IgD-negative memory B cell (primary cell): Measurements from ENCODE around the gene NOS1AP. TPM values are rescaled to one million over a fixed set of nuclear protein-coding genes. Genes with fewer than 3 reads are reported as not detected.

Experiments used
- H3K27ac Mint-ChIP-seq, 3 donors: one replicate each; pipeline ENCODE4 v1.8.0; 2020 to 2022; ENCODE audit warnings: mild to moderate bottlenecking in 3 of 3, mixed read lengths in 3 of 3, moderate library complexity in 1 of 3
- H3K27me3 Mint-ChIP-seq: one replicate; pipeline ENCODE4 v1.8.0; 2021; ENCODE audit warnings: mixed read lengths
- H3K36me3 Mint-ChIP-seq: one replicate; pipeline ENCODE4 v1.8.0; 2020; ENCODE audit warnings: mild to moderate bottlenecking, mixed read lengths
- H3K4me1 Mint-ChIP-seq, 3 donors: one replicate each; pipeline ENCODE4 v1.8.0; 2020 to 2022; ENCODE audit warnings: mixed read lengths in 3 of 3, mild to moderate bottlenecking in 1 of 3
- H3K4me3 Mint-ChIP-seq, 4 donors: one replicate each; pipeline ENCODE4 v1.8.0; 2020 to 2022; ENCODE audit warnings: mild to moderate bottlenecking in 4 of 4, mixed read lengths in 4 of 4, moderate library complexity in 3 of 4
- H3K9me3 Mint-ChIP-seq, 3 donors: one replicate each; pipeline ENCODE4 v1.8.0; 2020 to 2021; ENCODE audit warnings: mixed read lengths in 3 of 3, mild to moderate bottlenecking in 1 of 3
- polyA plus RNA-seq: library from polyadenylated mRNA; unstranded; fragments of 300-500 nt; fragmentation: Illumina TruSeq; gene quantifications from one replicate; pipeline ENCODE4 v1.2.3, GENCODE V29; 2021

Gene NOS1AP
- not detected for polyA plus RNA-seq

DNA sequence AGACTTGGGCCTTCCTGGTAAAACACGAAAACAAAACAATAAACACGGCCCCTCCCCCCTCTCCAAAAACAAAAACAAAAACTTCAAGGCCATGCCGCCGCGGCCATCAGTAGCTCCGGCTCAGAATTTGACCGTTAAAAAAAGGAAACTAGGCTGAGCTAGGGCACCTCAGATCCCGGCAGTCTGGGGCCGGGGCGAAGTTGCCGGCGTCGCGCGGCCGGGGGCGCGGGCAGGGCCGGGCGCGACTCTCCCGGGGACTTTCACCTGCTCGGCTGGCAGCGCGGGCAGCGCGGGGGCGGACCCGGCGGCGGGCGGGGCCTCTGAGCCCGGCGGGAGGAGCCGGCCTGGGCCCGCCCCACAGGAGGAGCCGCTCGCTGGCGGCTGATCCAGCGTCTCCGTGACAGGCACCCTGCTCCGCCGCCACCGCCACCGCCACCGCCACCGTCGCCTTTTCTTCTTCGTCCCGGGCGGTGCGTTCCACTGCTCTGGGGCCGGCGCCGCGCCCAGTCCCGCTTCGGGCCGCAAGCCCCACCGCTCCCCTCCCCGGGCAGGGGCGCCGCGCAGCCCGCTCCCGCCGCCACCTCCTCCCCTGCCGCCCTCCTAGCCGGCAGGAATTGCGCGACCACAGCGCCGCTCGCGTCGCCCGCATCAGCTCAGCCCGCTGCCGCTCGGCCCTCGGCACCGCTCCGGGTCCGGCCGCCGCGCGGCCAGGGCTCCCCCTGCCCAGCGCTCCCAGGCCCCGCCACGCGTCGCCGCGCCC is at the start of gene NOS1AP:
NOS1AP (plus strand) TSS at position 358 of the 760 bp plus-strand sequence. CDS start 487 bp downstream, outside the sequence.
- peak within 1 kb of the TSS; percentile 84 to 93 (median 88) for H3K4me3 Mint-ChIP-seq
- H3K9me3 Mint-ChIP-seq, result no peaks in the 10 kb centered on the region
- H3K4me1 Mint-ChIP-seq, result peaks cover 0 to 11% (median 8%) of the 10 kb centered on the region in 3 donors
- peaks cover 64% of the 10 kb centered on the region for H3K27me3 Mint-ChIP-seq
- H3K36me3 Mint-ChIP-seq, result no peaks in the 10 kb centered on the region
- no peak within 1 kb of the TSS for H3K27ac Mint-ChIP-seq

GRCh38 chr1:162020150-162020549 is 49.3 kb upstream of the NOS1AP start:
- Mint-ChIP-seq H3K4me3 (peak overlapping the region in 1 of 4 donors; percentile 57), H3K4me1 (peaks cover 4 to 7% (median 6%) of the 10 kb centered on the region in 3 donors), H3K9me3 (no peaks in the 10 kb centered on the region), H3K36me3 (peaks cover 2% of the 10 kb centered on the region), H3K27ac (no peak overlapping the region), H3K27me3 (peaks cover 29% of the 10 kb centered on the region)

- H3K27me3 Mint-ChIP-seq, result peaks cover 33% of the 10 kb centered on the region
- H3K36me3 Mint-ChIP-seq, result peaks cover 2% of the 10 kb centered on the region
- H3K4me3 Mint-ChIP-seq, result peak overlapping the region in 1 of 4 donors; percentile 57
- peaks cover 4 to 7% (median 6%) of the 10 kb centered on the region in 3 donors for H3K4me1 Mint-ChIP-seq
- no peaks in the 10 kb centered on the region for H3K9me3 Mint-ChIP-seq
- H3K27ac Mint-ChIP-seq, result no peak overlapping the region
Measured at GRCh38 chr1:162021124-162021523, 48.4 kb upstream of the NOS1AP start.

DNA sequence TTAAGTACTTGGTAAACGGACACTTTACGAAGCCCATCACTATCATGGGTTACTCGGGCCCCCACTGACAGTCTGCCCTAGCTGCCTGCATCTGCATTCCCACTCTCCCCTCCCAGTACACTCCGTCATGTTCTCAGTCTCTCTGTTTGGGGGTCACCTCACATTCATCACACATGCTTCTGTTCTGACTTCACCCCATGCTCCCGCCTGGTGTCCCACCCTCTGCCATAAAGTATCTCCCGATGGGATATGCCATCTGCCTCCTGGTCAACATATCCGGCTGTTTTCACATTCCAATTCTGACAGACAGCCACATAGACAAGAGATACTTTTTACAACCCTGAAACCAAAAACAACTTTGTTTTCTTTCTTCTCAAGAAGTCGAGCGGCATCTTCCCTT is 46.9 kb upstream of the NOS1AP start:
- peaks cover 2% of the 10 kb centered on the region for H3K36me3 Mint-ChIP-seq
- H3K27ac Mint-ChIP-seq, result no peak overlapping the region
- peaks cover 4 to 7% (median 6%) of the 10 kb centered on the region in 3 donors for H3K4me1 Mint-ChIP-seq
- H3K27me3 Mint-ChIP-seq, result peaks cover 36% of the 10 kb centered on the region
- peaks cover 0 to 3% (median 0%) of the 10 kb centered on the region in 3 donors for H3K9me3 Mint-ChIP-seq
- peak overlapping the region in 3 of 4 donors; percentile 35 to 95 (median 79) for H3K4me3 Mint-ChIP-seq

GRCh38 chr1:162023181-162023546 is 46.3 kb upstream of the NOS1AP start:
- peak overlapping the region; percentile 77 to 95 (median 86) for H3K4me3 Mint-ChIP-seq
- H3K9me3 Mint-ChIP-seq, result peaks cover 0 to 3% (median 0%) of the 10 kb centered on the region in 3 donors
- H3K27ac Mint-ChIP-seq, result peak overlapping the region in 1 of 3 donors; percentile 53
- peaks cover 2% of the 10 kb centered on the region for H3K36me3 Mint-ChIP-seq
- peaks cover 37% of the 10 kb centered on the region for H3K27me3 Mint-ChIP-seq
- peaks cover 4 to 7% (median 6%) of the 10 kb centered on the region in 3 donors for H3K4me1 Mint-ChIP-seq

GRCh38 chr1:162023547-162024501 is 45.7 kb upstream of the NOS1AP start, which contains the start of gene OLFML2B:
OLFML2B (minus strand) TSS chr1:162023869; CDS start chr1:162023430, 439 bp downstream.
- peaks cover 40% of the 10 kb centered on the region for H3K27me3 Mint-ChIP-seq
- peak within 1 kb of the TSS; percentile 77 to 95 (median 86) for H3K4me3 Mint-ChIP-seq
- peaks cover 6 to 7% (median 6%) of the 10 kb centered on the region in 3 donors for H3K4me1 Mint-ChIP-seq
- peaks cover 0 to 3% (median 0%) of the 10 kb centered on the region in 3 donors for H3K9me3 Mint-ChIP-seq
- H3K27ac Mint-ChIP-seq, result peak within 1 kb of the TSS in 1 of 3 donors; percentile 53
- H3K36me3 Mint-ChIP-seq, result peaks cover 2% of the 10 kb centered on the region

DNA sequence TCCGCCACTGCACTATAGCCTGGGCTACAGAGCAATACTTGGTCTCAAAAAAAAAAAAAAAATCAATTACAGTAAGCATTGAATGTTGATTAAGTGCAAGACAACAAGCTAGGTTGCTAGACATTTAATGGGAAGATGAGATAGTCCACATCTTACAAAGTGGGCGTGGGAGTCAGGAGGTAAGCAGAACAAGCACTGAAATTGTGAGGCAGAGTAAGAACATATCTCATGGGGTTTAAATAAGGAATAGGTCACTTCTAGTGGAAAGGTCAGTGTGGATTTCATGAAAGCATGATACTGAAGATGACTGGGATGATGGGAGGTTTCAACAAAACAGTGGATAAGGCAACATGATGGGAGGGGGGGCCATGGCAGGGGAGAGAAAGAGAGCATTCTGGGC is 44.0 kb upstream of the NOS1AP start:
- Mint-ChIP-seq H3K4me3 (no peak overlapping the region), H3K27ac (no peak overlapping the region), H3K9me3 (peaks cover 0 to 3% (median 0%) of the 10 kb centered on the region in 3 donors), H3K36me3 (peaks cover 2% of the 10 kb centered on the region), H3K27me3 (peaks cover 40% of the 10 kb centered on the region), H3K4me1 (peaks cover 6 to 7% (median 6%) of the 10 kb centered on the region in 3 donors)

GRCh38 chr1:162026881-162027280 is 42.6 kb upstream of the NOS1AP start:
- Mint-ChIP-seq H3K9me3 (peaks cover 0 to 3% (median 0%) of the 10 kb centered on the region in 3 donors), H3K4me3 (no peak overlapping the region), H3K4me1 (peaks cover 6 to 7% (median 6%) of the 10 kb centered on the region in 3 donors), H3K27ac (no peak overlapping the region), H3K36me3 (peaks cover 2% of the 10 kb centered on the region), H3K27me3 (peaks cover 35% of the 10 kb centered on the region)

- Mint-ChIP-seq H3K27ac (no peak overlapping the region), H3K4me3 (peak overlapping the region in 1 of 4 donors; percentile 46), H3K27me3 (peaks cover 26% of the 10 kb centered on the region), H3K36me3 (no peaks in the 10 kb centered on the region), H3K9me3 (peaks cover 0 to 3% (median 0%) of the 10 kb centered on the region in 3 donors), H3K4me1 (peaks cover 4 to 7% (median 4%) of the 10 kb centered on the region in 3 donors)
Measured at GRCh38 chr1:162028726-162029125, 40.8 kb upstream of the NOS1AP start.

- Mint-ChIP-seq H3K27me3 (peaks cover 27% of the 10 kb centered on the region), H3K27ac (no peak overlapping the region), H3K36me3 (no peaks in the 10 kb centered on the region)
Measured at GRCh38 chr1:162029157-162029556, 40.3 kb upstream of the NOS1AP start.

GRCh38 chr1:162030759-162031280 is 38.7 kb upstream of the NOS1AP start:
- no peaks in the 10 kb centered on the region for H3K36me3 Mint-ChIP-seq
- H3K27me3 Mint-ChIP-seq, result peaks cover 24% of the 10 kb centered on the region
- H3K4me1 Mint-ChIP-seq, result peaks cover 0 to 2% (median 0%) of the 10 kb centered on the region in 3 donors
- no peak overlapping the region for H3K27ac Mint-ChIP-seq
- H3K4me3 Mint-ChIP-seq, result no peak overlapping the region
- peaks cover 0 to 3% (median 0%) of the 10 kb centered on the region in 3 donors for H3K9me3 Mint-ChIP-seq

More at GRCh38 chr1:162029157-162029556, 40.3 kb upstream of the NOS1AP start:
- Mint-ChIP-seq H3K4me3 (peak overlapping the region in 1 of 4 donors; percentile 46), H3K9me3 (peaks cover 0 to 3% (median 0%) of the 10 kb centered on the region in 3 donors), H3K4me1 (peaks cover 4 to 5% (median 4%) of the 10 kb centered on the region in 3 donors)

DNA sequence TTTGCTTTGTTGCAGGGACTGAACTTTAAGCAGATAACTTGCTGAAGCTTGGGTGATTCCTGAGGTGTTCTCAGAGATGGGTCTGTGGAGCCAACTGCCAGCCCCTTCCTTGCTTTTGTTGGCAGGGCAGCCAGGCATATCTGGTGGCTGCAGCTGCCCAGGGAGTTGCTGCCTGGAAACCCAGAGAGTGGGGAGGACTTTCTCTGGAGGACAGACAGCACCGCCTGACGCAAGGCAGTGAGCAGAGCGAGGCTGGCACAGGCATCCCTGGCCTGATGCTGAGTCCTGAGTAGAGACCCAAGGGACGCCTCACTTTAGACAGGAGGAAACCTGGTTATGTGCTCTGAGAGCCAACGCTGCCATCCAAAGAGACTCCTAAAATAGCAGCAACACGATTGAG is 36.1 kb upstream of the NOS1AP start:
- H3K9me3 Mint-ChIP-seq, result no peaks in the 10 kb centered on the region
- no peaks in the 10 kb centered on the region for H3K36me3 Mint-ChIP-seq
- peaks cover 24% of the 10 kb centered on the region for H3K27me3 Mint-ChIP-seq
- H3K4me3 Mint-ChIP-seq, result no peak overlapping the region
- peaks cover 0 to 2% (median 0%) of the 10 kb centered on the region in 3 donors for H3K4me1 Mint-ChIP-seq
- no peak overlapping the region for H3K27ac Mint-ChIP-seq

- Mint-ChIP-seq H3K4me1 (no peaks in the 10 kb centered on the region), H3K36me3 (no peaks in the 10 kb centered on the region), H3K9me3 (no peaks in the 10 kb centered on the region), H3K27me3 (peaks cover 28% of the 10 kb centered on the region), H3K4me3 (no peak overlapping the region), H3K27ac (no peak overlapping the region)
Measured at GRCh38 chr1:162035241-162035640, 34.2 kb upstream of the NOS1AP start.

DNA sequence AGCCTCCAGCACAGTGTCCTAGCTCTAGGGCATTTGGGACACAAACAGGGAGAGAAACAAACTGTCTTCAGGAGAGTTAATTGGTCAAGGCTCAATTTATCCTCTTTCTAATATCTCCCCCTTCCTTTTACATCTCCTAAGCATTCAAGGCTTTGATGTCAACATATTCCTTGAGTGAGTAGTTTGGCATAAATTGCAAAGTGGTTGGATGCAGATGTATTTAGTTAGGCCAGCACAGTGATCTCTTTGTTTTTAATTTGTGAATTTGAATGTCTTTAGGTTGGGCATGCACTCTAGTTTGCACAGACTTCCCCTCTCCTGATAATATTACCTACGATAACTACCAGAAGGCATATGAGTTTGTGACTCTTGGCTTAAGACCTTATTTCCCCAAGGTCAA is 33.3 kb upstream of the NOS1AP start:
- H3K4me3 Mint-ChIP-seq, result no peak overlapping the region
- no peaks in the 10 kb centered on the region for H3K4me1 Mint-ChIP-seq
- H3K9me3 Mint-ChIP-seq, result no peaks in the 10 kb centered on the region
- peaks cover 33% of the 10 kb centered on the region for H3K27me3 Mint-ChIP-seq
- H3K27ac Mint-ChIP-seq, result no peak overlapping the region
- H3K36me3 Mint-ChIP-seq, result no peaks in the 10 kb centered on the region
